NT2/D1 (cell line): ENCODE results near the gene ADORA1.

Experiments used
- SUZ12 ChIP-seq: IDR thresholded peaks from 2 replicates; pipeline ENCODE4 v1.6.1; 2011; ENCODE audit not compliant: insufficient read length, insufficient read depth; ENCODE audit errors: extremely low read depth
- ZNF274 ChIP-seq: IDR thresholded peaks from 2 replicates; pipeline ENCODE4 v1.6.1; 2011; ENCODE audit warnings: mild to moderate bottlenecking, low read depth, low read length

DNA sequence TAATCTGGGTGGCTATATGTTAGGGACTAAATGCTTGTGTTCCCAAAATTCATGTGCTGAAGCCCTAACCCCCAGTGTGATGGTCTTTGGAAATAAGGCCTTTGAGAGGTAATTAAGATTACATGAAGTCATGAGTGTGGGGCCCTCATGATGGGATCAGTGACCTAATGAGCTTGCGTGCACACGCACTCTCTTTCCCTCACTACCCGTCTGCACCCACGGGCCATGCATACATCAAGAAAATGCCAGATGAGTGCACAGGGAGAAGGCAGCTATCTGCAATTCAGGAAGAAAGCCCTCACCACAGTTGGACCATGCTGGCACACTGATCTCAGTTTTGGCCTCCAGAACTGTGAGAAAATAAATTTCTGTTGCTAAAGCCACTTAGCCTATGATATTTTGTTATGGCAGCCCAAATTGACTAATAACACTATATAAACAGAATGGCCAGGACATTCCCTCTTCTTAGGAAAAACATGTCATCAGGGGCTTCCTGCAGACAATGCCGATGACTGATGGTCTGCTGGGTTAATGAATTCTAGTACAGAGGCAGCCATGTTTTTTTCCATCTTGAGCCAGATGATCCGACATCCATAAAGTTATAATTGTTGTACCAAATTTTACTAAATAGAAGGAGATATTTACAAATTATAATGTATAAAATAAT is 23.6 kb upstream of the ADORA1 start:
- TF ChIP-seq SUZ12: no peak
- TF ChIP-seq ZNF274: no peak
